IMR-90 (cell line): ENCODE results near the gene THOC6. TPM values are rescaled to one million over a fixed set of nuclear protein-coding genes. Genes with fewer than 3 reads are reported as not detected.

ENCODE experiments used
- ATAC-seq: fragments of 200-7000 bp; cut with Tn5 transposase; 2 replicates; pipeline ENCODE4 v1.9.1; 2020; ENCODE audit warnings: low read depth, mild to moderate bottlenecking, moderate library complexity
- BruUV-seq: library from RNA; stranded (reverse); fragments of 400-500 nt; replicated peaks from 2 replicates; lab custom pipeline; 2021; lab: Mats Ljungman, UMichigan
- CTCF ChIA-PET: fragments of 300-600 bp; formaldehyde crosslinking; extraction: SDS; loops from one replicate; lab custom pipeline; 2021; ENCODE audit warnings: antibody characterized with exemption; lab: Yijun Ruan, JAX
- POLR2A ChIA-PET: fragments of 300-600 bp; sonication (Branson Sonifier 250); formaldehyde crosslinking; loops from one replicate; lab custom pipeline; 2022; ENCODE audit warnings: antibody characterized with exemption; ENCODE audit not compliant: unreplicated experiment; lab: Charles Lee
- DNase-seq: peaks from one replicate; pipeline ENCODE4 v3.0.0; 2013
- H2AFZ ChIP-seq: replicated peaks from 2 replicates; pipeline ENCODE3; 2013; ENCODE audit warnings: low read length, mild to moderate bottlenecking; ENCODE audit not compliant: poor library complexity
- H2AK5ac ChIP-seq: 2 replicates; pipeline ENCODE4 v1.6.1; 2013; ENCODE audit warnings: low read depth, low read length, inconsistent platforms
- H2AK9ac ChIP-seq: replicated peaks from 2 replicates; pipeline ENCODE3; 2013; ENCODE audit warnings: mild to moderate bottlenecking, low read depth, low read length, moderate library complexity; ENCODE audit not compliant: poor library complexity
- H2BK120ac ChIP-seq: 2 replicates; pipeline ENCODE4 v1.6.1; 2013; ENCODE audit warnings: low read depth, low read length, inconsistent platforms
- H2BK15ac ChIP-seq: 3 replicates; pipeline ENCODE4 v1.6.1; 2013; ENCODE audit warnings: low read depth, low read length, inconsistent platforms
- H2BK20ac ChIP-seq: 2 replicates; pipeline ENCODE4 v1.6.1; 2013; ENCODE audit warnings: low read depth, mild to moderate bottlenecking, inconsistent platforms, low read length, moderate library complexity
- H2BK5ac ChIP-seq: 2 replicates; pipeline ENCODE4 v1.6.1; 2013; ENCODE audit warnings: mild to moderate bottlenecking, low read depth, low read length, inconsistent platforms; ENCODE audit not compliant: poor library complexity, severe bottlenecking
- H3K14ac ChIP-seq: replicated peaks from 2 replicates; pipeline ENCODE4 v1.6.1; 2013; ENCODE audit warnings: low read depth, low read length, inconsistent platforms
- H3K18ac ChIP-seq: 2 replicates; pipeline ENCODE4 v1.6.1; 2013; ENCODE audit warnings: low read depth, low read length, control low read depth
- H3K23ac ChIP-seq: 2 replicates; pipeline ENCODE4 v1.6.1; 2013; ENCODE audit warnings: low read depth, low read length, inconsistent platforms
- H3K27ac ChIP-seq: 2 replicates; pipeline ENCODE4 v1.5.1; 2013; ENCODE audit warnings: mild to moderate bottlenecking, control low read depth, low read length; ENCODE audit not compliant: insufficient read depth
- H3K27me3 ChIP-seq: 2 replicates; pipeline ENCODE4 v1.6.1; 2013; ENCODE audit warnings: low read length; ENCODE audit not compliant: control insufficient read depth, insufficient read depth
- H3K36me3 ChIP-seq: 2 replicates; pipeline ENCODE4 v1.6.1; 2013; ENCODE audit warnings: low read length, mixed read lengths; ENCODE audit not compliant: control insufficient read depth, insufficient read depth
- H3K4ac ChIP-seq: 2 replicates; pipeline ENCODE4 v1.6.1; 2013; ENCODE audit warnings: low read depth, low read length, inconsistent platforms
- H3K4me1 ChIP-seq: 2 replicates; pipeline ENCODE4 v1.6.1; 2013; ENCODE audit warnings: low read length, mixed read lengths; ENCODE audit not compliant: control insufficient read depth, insufficient read depth
- H3K4me2 ChIP-seq: 2 replicates; pipeline ENCODE4 v1.6.1; 2013; ENCODE audit warnings: low read depth, mild to moderate bottlenecking, control low read depth, low read length, moderate library complexity
- H3K4me3 ChIP-seq: 2 replicates; pipeline ENCODE4 v1.5.1; 2013; ENCODE audit warnings: low read depth, mild to moderate bottlenecking, control low read depth, low read length, moderate library complexity; ENCODE audit not compliant: insufficient read depth
- H3K56ac ChIP-seq: 2 replicates; pipeline ENCODE4 v1.6.1; 2013; ENCODE audit warnings: low read length, inconsistent platforms; ENCODE audit not compliant: insufficient read depth; ENCODE audit errors: extremely low read depth
- H3K79me1 ChIP-seq, 2 experiments: 2 replicates each; pipeline ENCODE4 v1.6.1; 2013; ENCODE audit warnings: low read length in 2 of 2, inconsistent platforms in 1 of 2, low read depth in 1 of 2
- H3K9ac ChIP-seq: 2 replicates; pipeline ENCODE4 v1.6.1; 2013; ENCODE audit warnings: low read depth, low read length, control low read depth
- H3K9me1 ChIP-seq: 2 replicates; pipeline ENCODE4 v1.6.1; 2013; ENCODE audit warnings: low read length, inconsistent platforms; ENCODE audit not compliant: insufficient read depth
- H3K9me3 ChIP-seq: 2 replicates; pipeline ENCODE4 v1.6.1; 2013; ENCODE audit warnings: low read length; ENCODE audit not compliant: control insufficient read depth, insufficient read depth
- H4K20me1 ChIP-seq: 2 replicates; pipeline ENCODE4 v1.6.1; 2013; ENCODE audit warnings: low read length, inconsistent platforms; ENCODE audit not compliant: insufficient read depth
- H4K5ac ChIP-seq: 2 replicates; pipeline ENCODE4 v1.6.1; 2013; ENCODE audit warnings: mild to moderate bottlenecking, low read depth, low read length, control low read depth
- H4K8ac ChIP-seq, 2 experiments: 2 replicates each; pipeline ENCODE4 v1.6.1; 2013; ENCODE audit warnings: low read depth in 2 of 2, low read length in 2 of 2, control low read depth in 1 of 2, inconsistent platforms in 1 of 2
- H4K91ac ChIP-seq: 2 replicates; pipeline ENCODE4 v1.6.1; 2013; ENCODE audit warnings: low read depth, low read length, inconsistent platforms; ENCODE audit not compliant: insufficient read depth
- BHLHE40 ChIP-seq: fragments of 150-350 bp; IDR thresholded peaks from 2 replicates; pipeline ENCODE4 v1.6.1; 2016; ENCODE audit warnings: mild to moderate bottlenecking, low read depth, low read length
- CEBPB ChIP-seq: IDR thresholded peaks from 2 replicates; pipeline ENCODE4 v1.6.1; 2012; ENCODE audit warnings: low read depth, low read length, improper control_type of control experiment
- CHD1 ChIP-seq: IDR thresholded peaks from 2 replicates; pipeline ENCODE4 v1.6.1; 2012; ENCODE audit warnings: low read depth, low read length, improper control_type of control experiment
- CTCF ChIP-seq: conservative IDR thresholded peaks from 2 replicates; pipeline ENCODE4 v1.5.1; 2012; ENCODE audit warnings: mild to moderate bottlenecking, low read depth, low read length, improper control_type of control experiment
- ELK1 ChIP-seq: fragments of 150-350 bp; IDR thresholded peaks from 2 replicates; pipeline ENCODE4 v1.6.1; 2016; ENCODE audit warnings: low read depth, mild to moderate bottlenecking, low read length, moderate library complexity, borderline replicate concordance
- FOS ChIP-seq: fragments of 150-350 bp; IDR thresholded peaks from 2 replicates; pipeline ENCODE4 v1.6.1; 2016; ENCODE audit warnings: low read depth, low read length
- MAFK ChIP-seq: IDR thresholded peaks from 2 replicates; pipeline ENCODE4 v1.6.1; 2012; ENCODE audit warnings: low read depth, low read length, improper control_type of control experiment
- MAZ ChIP-seq: IDR thresholded peaks from 2 replicates; pipeline ENCODE4 v1.6.1; 2012; ENCODE audit warnings: low read depth, mild to moderate bottlenecking, low read length, improper control_type of control experiment, moderate library complexity, borderline replicate concordance
- MXI1 ChIP-seq: IDR thresholded peaks from 2 replicates; pipeline ENCODE4 v1.6.1; 2012; ENCODE audit warnings: low read depth, mild to moderate bottlenecking, low read length, moderate library complexity, borderline replicate concordance
- NFE2L2 ChIP-seq: fragments of 150-350 bp; IDR thresholded peaks from 2 replicates; pipeline ENCODE4 v1.6.1; 2016; ENCODE audit warnings: low read depth, mild to moderate bottlenecking, low read length
- POLR2A ChIP-seq: IDR thresholded peaks from 2 replicates; pipeline ENCODE4 v1.6.1; 2012; ENCODE audit warnings: mild to moderate bottlenecking, low read depth, low read length
- RAD21 ChIP-seq: IDR thresholded peaks from 2 replicates; pipeline ENCODE4 v1.6.1; 2012; ENCODE audit warnings: low read length, improper control_type of control experiment
- RCOR1 ChIP-seq: IDR thresholded peaks from 2 replicates; pipeline ENCODE4 v1.6.1; 2012; ENCODE audit warnings: mild to moderate bottlenecking, low read length, improper control_type of control experiment; ENCODE audit not compliant: insufficient replicate concordance
- RFX5 ChIP-seq: IDR thresholded peaks from 2 replicates; pipeline ENCODE4 v1.8.0; 2012; ENCODE audit warnings: low read depth, mild to moderate bottlenecking, low read length, moderate library complexity
- SMC3 ChIP-seq: fragments of 150-350 bp; IDR thresholded peaks from 2 replicates; pipeline ENCODE4 v1.6.1; 2016; ENCODE audit warnings: low read depth, mild to moderate bottlenecking, antibody characterized with exemption, low read length, moderate library complexity
- USF2 ChIP-seq: fragments of 150-350 bp; IDR thresholded peaks from 2 replicates; pipeline ENCODE4 v1.6.1; 2017; ENCODE audit warnings: mild to moderate bottlenecking, antibody characterized with exemption, low read length, low read depth
- WGBS, 2 experiments: methylation state at CpG; one replicate each; pipeline versions ENCODE4 v1.1.5 to v1.1.7; 2013; ENCODE audit warnings: missing lambda C conversion rate in 2 of 2; ENCODE audit not compliant: insufficient read length in 1 of 2; ENCODE audit errors: extremely low coverage in 2 of 2; 5-methylcytosine and 5-hydroxymethylcytosine counted together
- dilution Hi-C: fragments of 300-500 bp; cut with HindIII; formaldehyde crosslinking; loops from one replicate; pipeline ENCODE4 v1.14.3; 2018; ENCODE audit warnings: low sequenced_read_pairs; ENCODE audit not compliant: unreplicated experiment
- in situ Hi-C: fragments of 300-500 bp; cut with MboI; formaldehyde crosslinking; loops from 3 replicates; pipeline ENCODE4 v1.14.3; 2019; ENCODE audit warnings: low sequenced_read_pairs, inconsistent platforms, mixed read lengths
- intact Hi-C: fragments of 100-400 bp; cut with micrococcal nuclease; formaldehyde crosslinking; loops from 2 replicates; pipeline ENCODE4 v1.10.0; 2022
- polyA plus RNA-seq, 3 experiments: library from polyadenylated mRNA; depleted of rRNA; stranded (reverse); fragments of >200 nt; gene quantifications; 2 replicates each; pipeline ENCODE4 v1.2.3, GENCODE V29; 2012; ENCODE audit warnings: low replicate concordance in 1 of 3
- total RNA-seq: library from RNA; depleted of rRNA; stranded (reverse); fragments of >200 nt; gene quantifications from 2 replicates; pipeline ENCODE4 v1.2.3, GENCODE V29; 2012

Gene THOC6
- total and polyA plus RNA-seq, 2 of the 4 experiments (the other 2 are of a cell fraction), result 16.8 to 23.1 TPM

GRCh38 chr16:2999929-3000328 lies 23.9 kb upstream of the THOC6 start:
- Histone ChIP-seq H3K27ac (no peak overlapping the region), H3K36me3 (no peaks in the 10 kb centered on the region), H3K9ac (no peak overlapping the region), H2AFZ (no peak overlapping the region), H2AK9ac (no peak overlapping the region), H3K4me1 (no peaks in the 10 kb centered on the region), H2BK5ac (no peak overlapping the region), H2BK20ac (no peak overlapping the region), H3K27me3 (peaks cover 52% of the 10 kb centered on the region), H4K20me1 (no peaks in the 10 kb centered on the region), H3K56ac (no peak overlapping the region), H3K14ac (no peak overlapping the region), H2BK120ac (no peak overlapping the region), H3K4ac (no peak overlapping the region), H3K23ac (no peak overlapping the region), H3K4me2 (no peak overlapping the region), H4K8ac (no peak overlapping the region), H4K5ac (no peak overlapping the region), H2AK5ac (no peak overlapping the region), H2BK15ac (no peak overlapping the region), H3K9me3 (no peaks in the 10 kb centered on the region), H3K18ac (no peak overlapping the region), H3K4me3 (no peak overlapping the region), H3K9me1 (no peaks in the 10 kb centered on the region), H3K79me1 (no peaks in the 10 kb centered on the region), H4K91ac (no peak overlapping the region)
- no peak for DNase-seq
- no peak for ATAC-seq
- CTCF ChIA-PET, result no interaction called here
- dilution Hi-C loops, result no loop called here
- BruUV-seq, result no TSS peak
- 100% methylated on average over 1 of the region's 6 CpGs; no CpG with 5 or more reads in 1 of the 2 experiments for WGBS, 2 experiments
- in situ Hi-C loops, result no loop called here
- intact Hi-C loops, result no loop called here
- TF ChIP-seq BHLHE40 (no peak), POLR2A (no peak), CTCF (no peak), NFE2L2 (no peak), USF2 (no peak), MXI1 (no peak), SMC3 (no peak), CHD1 (no peak), RCOR1 (no peak), MAZ (no peak), ELK1 (no peak), MAFK (no peak), CEBPB (no peak), RAD21 (no peak), FOS (no peak), RFX5 (no peak)
- POLR2A ChIA-PET, result no interaction called here
